Mesenchymal stem cell (in vitro differentiated cells and primary cell): ENCODE results near the gene PTPRG.

Experiments
- DNase-seq: peaks from one replicate; pipeline ENCODE4 v3.0.0-alpha.2; 2013
- H2AFZ ChIP-seq: one replicate; pipeline ENCODE4 v1.6.1; 2013; ENCODE audit warnings: low read depth, mild to moderate bottlenecking, control low read depth, inconsistent platforms, low read length, moderate library complexity
- H2AK5ac ChIP-seq: 2 replicates; pipeline ENCODE4 v1.6.1; 2013; ENCODE audit warnings: low read length, moderate library complexity, mild to moderate bottlenecking, inconsistent platforms; ENCODE audit not compliant: severe bottlenecking
- H2BK120ac ChIP-seq: one replicate; pipeline ENCODE4 v1.6.1; 2013; ENCODE audit warnings: low read depth, mild to moderate bottlenecking, inconsistent platforms, low read length, moderate library complexity
- H2BK12ac ChIP-seq, 2 experiments: one replicate each; pipeline ENCODE4 v1.6.1; 2013; ENCODE audit warnings: inconsistent platforms in 2 of 2, low read length in 2 of 2, mild to moderate bottlenecking in 2 of 2, moderate library complexity in 2 of 2, control low read depth in 1 of 2
- H2BK15ac ChIP-seq: one replicate; pipeline ENCODE4 v1.6.1; 2013; ENCODE audit warnings: mild to moderate bottlenecking, low read depth, inconsistent platforms; ENCODE audit not compliant: poor library complexity, severe bottlenecking
- H2BK5ac ChIP-seq: 2 replicates; pipeline ENCODE4 v1.6.1; 2013; ENCODE audit warnings: low read depth, mild to moderate bottlenecking, low read length, control low read depth, inconsistent platforms; ENCODE audit not compliant: poor library complexity, severe bottlenecking
- H3K14ac ChIP-seq, 2 experiments: one replicate each; pipeline ENCODE4 v1.6.1; 2013; ENCODE audit warnings: inconsistent platforms in 2 of 2, low read length in 2 of 2, control low read depth in 1 of 2, mild to moderate bottlenecking in 1 of 2, moderate library complexity in 1 of 2
- H3K18ac ChIP-seq, 2 experiments: one replicate each; pipeline ENCODE4 v1.6.1; 2013; ENCODE audit warnings: inconsistent platforms in 2 of 2, low read length in 2 of 2, control low read depth in 1 of 2, low read depth in 1 of 2, mild to moderate bottlenecking in 1 of 2
- H3K23ac ChIP-seq, 2 experiments: one replicate each; pipeline ENCODE4 v1.6.1; 2013; ENCODE audit warnings: inconsistent platforms in 2 of 2, low read length in 2 of 2, mild to moderate bottlenecking in 2 of 2, moderate library complexity in 2 of 2, control low read depth in 1 of 2
- H3K27ac ChIP-seq: 2 replicates; pipeline ENCODE4 v1.5.1; 2013; ENCODE audit warnings: mild to moderate bottlenecking, moderate library complexity, low read length, control low read depth, inconsistent platforms; ENCODE audit not compliant: poor library complexity, severe bottlenecking
- H3K27me3 ChIP-seq, 2 experiments: 2 replicates each; pipeline versions ENCODE4 v1.6.1 to v1.7.0; 2013; ENCODE audit warnings: low read length in 2 of 2, mild to moderate bottlenecking in 2 of 2, moderate library complexity in 2 of 2, control low read depth in 1 of 2, inconsistent platforms in 1 of 2; ENCODE audit not compliant: control insufficient read depth in 1 of 2, insufficient read depth in 1 of 2
- H3K36me3 ChIP-seq, 2 experiments: 2 replicates each; pipeline versions ENCODE4 v1.6.1 to v1.7.0; 2013; ENCODE audit warnings: low read length in 2 of 2, control low read depth in 1 of 2, inconsistent platforms in 1 of 2, low read depth in 1 of 2, mild to moderate bottlenecking in 1 of 2; ENCODE audit not compliant: insufficient read depth in 2 of 2, control insufficient read depth in 1 of 2
- H3K4ac ChIP-seq, 2 experiments: one replicate each; pipeline ENCODE4 v1.6.1; 2013; ENCODE audit warnings: inconsistent platforms in 2 of 2, low read length in 2 of 2, mild to moderate bottlenecking in 2 of 2, moderate library complexity in 2 of 2, control low read depth in 1 of 2, low read depth in 1 of 2
- H3K4me1 ChIP-seq: 2 replicates; pipeline ENCODE4 v1.6.1; 2013; ENCODE audit warnings: low read depth, low read length, control low read depth; ENCODE audit not compliant: control insufficient read depth, insufficient read depth
- H3K4me2 ChIP-seq: 2 replicates; pipeline ENCODE4 v1.6.1; 2013; ENCODE audit warnings: low read length, mild to moderate bottlenecking, inconsistent platforms; ENCODE audit not compliant: poor library complexity, severe bottlenecking
- H3K4me3 ChIP-seq, 2 experiments: 2 replicates each; pipeline versions ENCODE4 v1.5.1 to v1.7.0; 2013; ENCODE audit warnings: low read length in 2 of 2, mild to moderate bottlenecking in 2 of 2, control low read depth in 1 of 2, low read depth in 1 of 2; ENCODE audit not compliant: insufficient read depth in 1 of 2
- H3K79me1 ChIP-seq: replicated peaks from 2 replicates; pipeline ENCODE4 v1.6.1; 2013; ENCODE audit warnings: mild to moderate bottlenecking, control low read depth, low read length, inconsistent platforms; ENCODE audit not compliant: poor library complexity, severe bottlenecking
- H3K9ac ChIP-seq: 2 replicates; pipeline ENCODE4 v1.7.0; 2013; ENCODE audit warnings: mild to moderate bottlenecking, low read length, moderate library complexity
- H3K9me3 ChIP-seq: 2 replicates; pipeline ENCODE4 v1.7.0; 2013; ENCODE audit warnings: mild to moderate bottlenecking, low read length; ENCODE audit not compliant: control insufficient read depth
- H4K8ac ChIP-seq: one replicate; pipeline ENCODE4 v1.6.1; 2013; ENCODE audit warnings: inconsistent platforms, mild to moderate bottlenecking, low read length, moderate library complexity
- H4K91ac ChIP-seq: one replicate; pipeline ENCODE4 v1.6.1; 2013; ENCODE audit warnings: mild to moderate bottlenecking, low read length, inconsistent platforms
- WGBS: methylation state at CpG from one replicate; pipeline ENCODE4 v1.1.7; 2013; ENCODE audit warnings: mixed read lengths; 5-methylcytosine and 5-hydroxymethylcytosine counted together

The PTPRG gene

GRCh38 chr3:61605589-61606175, 44.3 kb downstream of the PTPRG start:
- no peak overlapping the region for H2AK5ac ChIP-seq
- no peaks in the 10 kb centered on the region for H3K9me3 ChIP-seq
- H2BK15ac ChIP-seq: no peak overlapping the region
- H3K79me1 ChIP-seq: peaks cover 49% of the 10 kb centered on the region
- H2BK12ac ChIP-seq: no peak overlapping the region
- no peak overlapping the region for H3K18ac ChIP-seq
- no peak overlapping the region for H4K8ac ChIP-seq
- H3K4me1 ChIP-seq: peaks cover 7% of the 10 kb centered on the region
- H3K9ac ChIP-seq: no peak overlapping the region
- no peaks in the 10 kb centered on the region for H3K27me3 ChIP-seq
- H3K14ac ChIP-seq: no peak overlapping the region
- no peak for DNase-seq
- H3K4me2 ChIP-seq: no peak overlapping the region
- no peak overlapping the region for H2BK120ac ChIP-seq
- no peak overlapping the region for H2BK5ac ChIP-seq
- no peak overlapping the region for H3K27ac ChIP-seq
- peaks cover 8 to 17% of the 10 kb centered on the region in 2 experiments for H3K36me3 ChIP-seq
- no peak overlapping the region for H3K23ac ChIP-seq
- 93% methylated on average over 3 of the region's 4 CpGs for WGBS
- no peak overlapping the region for H4K91ac ChIP-seq
- no peak overlapping the region for H3K4me3 ChIP-seq
- H2AFZ ChIP-seq: no peak overlapping the region
- H3K4ac ChIP-seq: no peak overlapping the region

- Histone ChIP-seq H3K18ac (no peak overlapping the region), H3K36me3 (peaks cover 8 to 17% of the 10 kb centered on the region in 2 experiments), H2AFZ (no peak overlapping the region), H3K27me3 (no peaks in the 10 kb centered on the region), H3K4me2 (no peak overlapping the region), H2BK5ac (no peak overlapping the region), H3K14ac (no peak overlapping the region), H3K4me1 (peaks cover 7% of the 10 kb centered on the region), H4K8ac (no peak overlapping the region), H3K79me1 (peaks cover 49% of the 10 kb centered on the region), H3K27ac (no peak overlapping the region), H2BK15ac (no peak overlapping the region), H4K91ac (no peak overlapping the region), H3K4me3 (no peak overlapping the region), H3K9ac (no peak overlapping the region), H3K23ac (no peak overlapping the region), H3K4ac (no peak overlapping the region), H2BK12ac (no peak overlapping the region), H2AK5ac (no peak overlapping the region), H2BK120ac (no peak overlapping the region), H3K9me3 (no peaks in the 10 kb centered on the region)
- 100% methylated on average over 5 of the region's 6 CpGs for WGBS
- DNase-seq: no peak
Observed at GRCh38 chr3:61606196-61606595, 44.8 kb downstream of the PTPRG start.

- no peak overlapping the region for H2BK12ac ChIP-seq
- peaks cover 13% of the 10 kb centered on the region for H3K4me1 ChIP-seq
- H3K23ac ChIP-seq: no peak overlapping the region
- H3K14ac ChIP-seq: no peak overlapping the region
- H3K27ac ChIP-seq: no peak overlapping the region
- 94% methylated on average over 6 of the region's 6 CpGs for WGBS
- H2BK15ac ChIP-seq: no peak overlapping the region
- H4K91ac ChIP-seq: no peak overlapping the region
- no peak for DNase-seq
- H3K18ac ChIP-seq: no peak overlapping the region
- H3K4me3 ChIP-seq: no peak overlapping the region
- H3K9me3 ChIP-seq: no peaks in the 10 kb centered on the region
- no peak overlapping the region for H3K9ac ChIP-seq
- no peak overlapping the region for H3K4me2 ChIP-seq
- H2BK5ac ChIP-seq: no peak overlapping the region
- peaks cover 47% of the 10 kb centered on the region for H3K79me1 ChIP-seq
- H2AK5ac ChIP-seq: no peak overlapping the region
- H4K8ac ChIP-seq: no peak overlapping the region
- H2BK120ac ChIP-seq: no peak overlapping the region
- no peak overlapping the region for H2AFZ ChIP-seq
- peaks cover 8 to 17% of the 10 kb centered on the region in 2 experiments for H3K36me3 ChIP-seq
- H3K4ac ChIP-seq: no peak overlapping the region
- H3K27me3 ChIP-seq: no peaks in the 10 kb centered on the region
Observed at GRCh38 chr3:61608072-61608471, 46.7 kb downstream of the PTPRG start.

GRCh38 chr3:61608711-61609110, 47.3 kb downstream of the PTPRG start:
- Histone ChIP-seq H3K9ac (no peak overlapping the region), H2BK12ac (no peak overlapping the region), H3K27ac (no peak overlapping the region), H3K4me1 (peaks cover 13% of the 10 kb centered on the region), H3K4me3 (no peak overlapping the region), H2BK5ac (no peak overlapping the region), H3K27me3 (no peaks in the 10 kb centered on the region), H4K91ac (no peak overlapping the region), H3K9me3 (no peaks in the 10 kb centered on the region), H2AFZ (no peak overlapping the region), H2AK5ac (no peak overlapping the region), H3K14ac (no peak overlapping the region), H2BK120ac (no peak overlapping the region), H3K18ac (no peak overlapping the region), H3K4me2 (no peak overlapping the region), H3K36me3 (peaks cover 8 to 17% of the 10 kb centered on the region in 2 experiments), H3K4ac (no peak overlapping the region), H4K8ac (no peak overlapping the region), H3K23ac (no peak overlapping the region), H3K79me1 (peaks cover 42% of the 10 kb centered on the region), H2BK15ac (no peak overlapping the region)
- WGBS: 87% methylated on average over 3 of the region's 5 CpGs
- DNase-seq: no peak
